Liver (tissue), 9 donors: ENCODE data around the gene PRAME. TPM values are rescaled to one million over a fixed set of nuclear protein-coding genes. Genes with fewer than 3 reads are reported as not detected.

Experiments
- DNase-seq: peaks from one replicate; pipeline ENCODE4 v3.0.0-alpha.2; 2017; ENCODE audit warnings: low spot score
- H3K27ac ChIP-seq, 2 donors: one replicate each; pipeline ENCODE4 v1.7.0; 2013; ENCODE audit warnings: inconsistent platforms in 2 of 2, low read length in 2 of 2, control low read depth in 1 of 2, low read depth in 1 of 2, mild to moderate bottlenecking in 1 of 2
- H3K27me3 ChIP-seq, 4 donors: one replicate each; pipeline versions ENCODE4 v1.6.1 to v1.7.0; 2013; ENCODE audit warnings: low read length in 3 of 4, inconsistent platforms in 1 of 4, mild to moderate bottlenecking in 1 of 4, moderate library complexity in 1 of 4; ENCODE audit not compliant: control insufficient read depth in 4 of 4, insufficient read depth in 4 of 4
- H3K36me3 ChIP-seq, 4 donors: one replicate each; pipeline versions ENCODE4 v1.6.1 to v1.7.0; 2013; ENCODE audit warnings: low read length in 3 of 4, mild to moderate bottlenecking in 3 of 4, low read depth in 1 of 4, moderate library complexity in 1 of 4; ENCODE audit not compliant: control insufficient read depth in 4 of 4, insufficient read depth in 3 of 4
- H3K4me1 ChIP-seq, 4 donors: one replicate each; pipeline versions ENCODE4 v1.6.1 to v1.7.0; 2013; ENCODE audit warnings: low read length in 3 of 4, mild to moderate bottlenecking in 3 of 4, moderate library complexity in 1 of 4; ENCODE audit not compliant: control insufficient read depth in 4 of 4, insufficient read depth in 4 of 4
- H3K4me3 ChIP-seq, 3 donors: one replicate each; pipeline versions ENCODE4 v1.6.1 to v1.7.0; 2013; ENCODE audit warnings: low read length in 3 of 3, control low read depth in 1 of 3, low read depth in 1 of 3, mild to moderate bottlenecking in 1 of 3
- H3K9ac ChIP-seq, 2 donors: one replicate each; pipeline ENCODE4 v1.7.0; 2013; ENCODE audit warnings: low read length in 2 of 2, mild to moderate bottlenecking in 2 of 2, moderate library complexity in 2 of 2, control low read depth in 1 of 2, low read depth in 1 of 2
- H3K9me3 ChIP-seq, 4 donors: one replicate each; pipeline versions ENCODE4 v1.6.1 to v1.7.0; 2013; ENCODE audit warnings: low read length in 3 of 4; ENCODE audit not compliant: control insufficient read depth in 4 of 4
- FOXA1 ChIP-seq: IDR thresholded peaks from 2 replicates; pipeline ENCODE4 v1.6.1; 2016; ENCODE audit warnings: antibody characterized with exemption
- FOXA2 ChIP-seq: IDR thresholded peaks from 2 replicates; pipeline ENCODE4 v1.6.1; 2016; ENCODE audit warnings: antibody characterized with exemption
- GABPA ChIP-seq, 2 donors: IDR thresholded peaks in 1 of 2; conservative IDR thresholded peaks in 1 of 2; 2 replicates each; pipeline ENCODE4 v1.6.1; 2016; ENCODE audit warnings: antibody characterized with exemption in 2 of 2, mild to moderate bottlenecking in 1 of 2, moderate library complexity in 1 of 2
- HNF4A ChIP-seq, 2 donors: conservative IDR thresholded peaks; 2 replicates each; pipeline ENCODE4 v1.6.1; 2016; ENCODE audit warnings: antibody characterized with exemption in 2 of 2, mild to moderate bottlenecking in 2 of 2
- HNF4G ChIP-seq: IDR thresholded peaks from 2 replicates; pipeline ENCODE4 v1.6.1; 2016; ENCODE audit warnings: antibody characterized with exemption
- JUND ChIP-seq, 2 donors: IDR thresholded peaks; 2 replicates each; pipeline ENCODE4 v1.6.1; 2016; ENCODE audit warnings: antibody characterized with exemption in 2 of 2
- NR2F2 ChIP-seq: IDR thresholded peaks from 2 replicates; pipeline ENCODE4 v1.6.1; 2016; ENCODE audit warnings: antibody characterized with exemption
- RAD21 ChIP-seq, 2 donors: IDR thresholded peaks; 2 replicates each; pipeline ENCODE4 v1.6.1; 2016; ENCODE audit warnings: antibody characterized with exemption in 2 of 2, mild to moderate bottlenecking in 2 of 2
- RXRA ChIP-seq, 2 donors: IDR thresholded peaks; 2 replicates each; pipeline ENCODE4 v1.6.1; 2017 to 2018; ENCODE audit warnings: antibody characterized with exemption in 2 of 2, mild to moderate bottlenecking in 1 of 2
- SP1 ChIP-seq: IDR thresholded peaks from 2 replicates; pipeline ENCODE4 v1.6.1; 2018; ENCODE audit warnings: antibody characterized with exemption, mild to moderate bottlenecking
- WGBS: extraction: QIAGEN DNeasy Blood & Tissue Kit; methylation state at CpG from one replicate; pipeline ENCODE4 v1.1.7; 2013; 5-methylcytosine and 5-hydroxymethylcytosine counted together
- polyA plus RNA-seq, 2 donors: library from polyadenylated mRNA; stranded (reverse) in 1 of 2; unstranded in 1 of 2; fragments of 200-250 nt in 1 of 2; fragments of >200 nt in 1 of 2; fragmentation: Nextera tagmentation in 1 of 2; extraction: Ambion mirVana in 1 of 2; gene quantifications; one replicate each; pipeline versions ENCODE4 v1.2.1 to v1.2.3, GENCODE V29; 2013 to 2015
- total RNA-seq, 2 donors: library from RNA; depleted of rRNA; stranded (reverse); fragments of >200 nt; gene quantifications; one replicate each; pipeline ENCODE4 v1.2.3, GENCODE V29; 2014
- TF ChIP-seq, protein P1 (sequence below): fragments of 150-350 bp; IDR thresholded peaks from 2 replicates; pipeline ENCODE4 v1.5.1; 2017; ENCODE audit warnings: improper control_type of control experiment, low read depth, low read length; ENCODE audit not compliant: missing input control
- TF ChIP-seq, protein P2 (sequence below): IDR thresholded peaks from 2 replicates; pipeline ENCODE4 v1.6.1; 2016; ENCODE audit warnings: antibody characterized with exemption, mild to moderate bottlenecking
- TF ChIP-seq, protein P3 (sequence below): IDR thresholded peaks from 2 replicates; pipeline ENCODE4 v1.6.1; 2016; ENCODE audit warnings: antibody characterized with exemption
- donor health status: healthy.
- donor health status: healthy.
- donor health status: healthy.
- donor health status: healthy.
- donor health status: healthy.

The PRAME gene
- total and polyA plus RNA-seq, 4 donors: not detected

DNA sequence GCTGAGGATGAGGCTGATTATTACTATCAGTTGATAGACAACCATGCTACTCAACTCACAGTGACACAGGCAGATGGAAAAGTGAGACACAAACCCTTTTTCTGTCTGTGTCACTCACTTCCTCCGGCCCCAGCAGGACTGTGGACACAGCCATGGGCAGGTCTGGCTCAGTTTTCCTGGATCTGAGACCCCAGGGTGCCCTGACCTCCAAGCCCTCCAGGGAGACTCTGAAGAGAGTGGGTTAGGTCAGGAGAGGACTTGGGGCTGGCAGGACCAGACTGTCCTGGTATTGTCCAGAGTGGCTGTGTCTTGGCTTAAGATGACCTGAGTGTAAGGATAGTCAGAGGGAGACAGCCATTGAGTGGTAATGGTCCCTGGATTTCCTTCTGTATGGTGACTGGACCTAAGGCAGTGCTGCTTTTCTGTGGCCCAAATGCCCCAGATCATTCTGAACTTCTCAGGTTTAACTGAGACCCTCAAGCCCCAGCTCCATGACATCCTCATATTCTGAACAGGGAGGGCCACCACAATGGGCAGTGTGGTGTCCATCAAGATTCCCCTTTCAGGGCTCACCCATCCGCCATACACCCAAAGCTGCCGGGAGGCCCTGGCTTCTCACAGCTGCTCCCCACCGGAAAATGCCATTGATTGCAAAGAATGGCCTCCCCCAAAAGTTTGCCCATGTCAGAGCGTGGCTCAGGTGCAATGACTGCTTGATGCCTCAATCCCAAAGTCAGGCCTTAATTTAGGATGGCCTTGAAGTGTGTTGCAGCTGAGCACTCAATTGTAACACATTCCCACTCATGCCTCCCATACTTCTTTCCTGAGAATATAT lies 36.2 kb upstream of the PRAME start:
- 91% methylated on average over 5 of the region's 5 CpGs for WGBS

DNA sequence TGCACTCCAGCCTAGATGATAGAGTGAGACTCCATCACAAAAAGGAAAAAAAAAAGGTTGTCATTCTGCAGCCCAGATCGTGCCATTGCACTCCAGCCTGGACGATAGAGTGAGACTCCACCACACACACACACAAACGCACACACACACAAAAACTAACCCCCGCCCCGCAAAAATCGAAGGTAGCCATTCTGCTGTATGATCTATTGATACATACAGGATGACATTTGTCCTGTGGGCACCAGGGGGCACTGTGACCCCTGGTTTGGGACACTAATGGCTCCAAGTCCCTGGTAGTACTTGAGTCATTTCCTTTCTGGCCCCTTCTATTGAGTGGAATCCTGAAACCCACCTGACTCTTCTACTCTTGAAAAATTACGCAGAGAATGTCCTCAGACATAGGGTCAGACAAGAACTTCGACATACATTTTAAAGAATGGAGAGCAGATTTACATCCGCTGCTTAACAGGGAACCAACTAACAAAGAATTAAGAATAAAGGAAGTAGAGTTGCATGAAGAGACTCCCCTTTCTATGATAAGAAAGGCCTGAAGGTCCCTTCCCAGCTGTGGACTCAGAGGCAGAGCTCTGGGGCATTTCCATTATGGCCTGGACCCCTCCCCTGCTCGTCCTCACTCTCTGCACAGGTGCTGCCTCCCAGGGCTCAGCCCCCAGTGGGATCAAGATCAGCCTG lies 35.0 kb upstream of the PRAME start:
- H3K9ac ChIP-seq: no peak overlapping the region
- H3K4me3 ChIP-seq: no peak overlapping the region
- H3K9me3 ChIP-seq: no peaks in the 10 kb centered on the region
- no peaks in the 10 kb centered on the region for H3K4me1 ChIP-seq
- H3K27me3 ChIP-seq: peaks cover 0 to 3% (median 0%) of the 10 kb centered on the region in 4 donors
- H3K36me3 ChIP-seq: no peaks in the 10 kb centered on the region
- DNase-seq: peak; percentile 51
- 47% methylated on average over 10 of the region's 10 CpGs for WGBS
- H3K27ac ChIP-seq: no peak overlapping the region
- no peak for TF ChIP-seq RXRA (IDR thresholded peaks at IDR 0.05)
- peak; percentile 66 to 70 for TF ChIP-seq RAD21 (IDR thresholded peaks at IDR 0.05)
- TF ChIP-seq, protein P1, sequence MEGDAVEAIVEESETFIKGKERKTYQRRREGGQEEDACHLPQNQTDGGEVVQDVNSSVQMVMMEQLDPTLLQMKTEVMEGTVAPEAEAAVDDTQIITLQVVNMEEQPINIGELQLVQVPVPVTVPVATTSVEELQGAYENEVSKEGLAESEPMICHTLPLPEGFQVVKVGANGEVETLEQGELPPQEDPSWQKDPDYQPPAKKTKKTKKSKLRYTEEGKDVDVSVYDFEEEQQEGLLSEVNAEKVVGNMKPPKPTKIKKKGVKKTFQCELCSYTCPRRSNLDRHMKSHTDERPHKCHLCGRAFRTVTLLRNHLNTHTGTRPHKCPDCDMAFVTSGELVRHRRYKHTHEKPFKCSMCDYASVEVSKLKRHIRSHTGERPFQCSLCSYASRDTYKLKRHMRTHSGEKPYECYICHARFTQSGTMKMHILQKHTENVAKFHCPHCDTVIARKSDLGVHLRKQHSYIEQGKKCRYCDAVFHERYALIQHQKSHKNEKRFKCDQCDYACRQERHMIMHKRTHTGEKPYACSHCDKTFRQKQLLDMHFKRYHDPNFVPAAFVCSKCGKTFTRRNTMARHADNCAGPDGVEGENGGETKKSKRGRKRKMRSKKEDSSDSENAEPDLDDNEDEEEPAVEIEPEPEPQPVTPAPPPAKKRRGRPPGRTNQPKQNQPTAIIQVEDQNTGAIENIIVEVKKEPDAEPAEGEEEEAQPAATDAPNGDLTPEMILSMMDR: peak; percentile 66

More for the DNA sequence above, 36.2 kb upstream of the PRAME start:
- TF ChIP-seq HNF4G: no peak
- no peak for TF ChIP-seq GABPA (IDR thresholded peaks at IDR 0.05 in 1 of 2, conservative IDR thresholded peaks at IDR 0.05 in 1 of 2)
- no peak for TF ChIP-seq RAD21 (IDR thresholded peaks at IDR 0.05)
- TF ChIP-seq JUND (IDR thresholded peaks at IDR 0.05): no peak
- TF ChIP-seq HNF4A (conservative IDR thresholded peaks at IDR 0.05): no peak
- Histone ChIP-seq H3K36me3 (no peaks in the 10 kb centered on the region), H3K4me3 (no peak overlapping the region), H3K27ac (no peak overlapping the region), H3K9me3 (no peaks in the 10 kb centered on the region), H3K4me1 (no peaks in the 10 kb centered on the region), H3K27me3 (peaks cover 0 to 3% (median 0%) of the 10 kb centered on the region in 4 donors), H3K9ac (no peak overlapping the region)
- DNase-seq: no peak

DNA sequence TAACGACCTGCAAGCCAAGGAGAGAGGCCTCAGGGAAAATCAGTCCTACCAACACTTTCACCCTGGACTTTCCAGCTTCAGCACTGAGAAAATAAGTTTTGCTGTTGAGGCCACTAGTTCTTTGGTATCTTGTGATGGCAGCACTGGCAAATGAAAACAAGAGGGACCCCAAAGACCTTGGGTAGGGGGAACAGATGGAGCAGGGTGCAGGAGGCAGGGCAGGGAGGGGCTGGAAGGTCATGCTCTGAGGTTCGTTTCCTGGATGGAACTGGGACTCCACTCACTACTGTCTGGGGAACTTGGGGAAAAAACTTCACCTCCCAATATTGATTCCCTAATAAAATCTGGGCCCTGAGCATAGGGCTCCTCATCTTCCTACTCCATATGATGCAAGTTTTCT lies 34.2 kb upstream of the PRAME start:
- no peak overlapping the region for H3K9ac ChIP-seq
- TF ChIP-seq, protein P1: no peak
- TF ChIP-seq HNF4G (no peak), FOXA1 (no peak), RXRA (IDR thresholded peaks at IDR 0.05) (no peak), NR2F2 (no peak), FOXA2 (no peak), JUND (IDR thresholded peaks at IDR 0.05) (no peak), HNF4A (conservative IDR thresholded peaks at IDR 0.05) (no peak), RAD21 (IDR thresholded peaks at IDR 0.05) (no peak), SP1 (no peak)
- TF ChIP-seq, protein P2, sequence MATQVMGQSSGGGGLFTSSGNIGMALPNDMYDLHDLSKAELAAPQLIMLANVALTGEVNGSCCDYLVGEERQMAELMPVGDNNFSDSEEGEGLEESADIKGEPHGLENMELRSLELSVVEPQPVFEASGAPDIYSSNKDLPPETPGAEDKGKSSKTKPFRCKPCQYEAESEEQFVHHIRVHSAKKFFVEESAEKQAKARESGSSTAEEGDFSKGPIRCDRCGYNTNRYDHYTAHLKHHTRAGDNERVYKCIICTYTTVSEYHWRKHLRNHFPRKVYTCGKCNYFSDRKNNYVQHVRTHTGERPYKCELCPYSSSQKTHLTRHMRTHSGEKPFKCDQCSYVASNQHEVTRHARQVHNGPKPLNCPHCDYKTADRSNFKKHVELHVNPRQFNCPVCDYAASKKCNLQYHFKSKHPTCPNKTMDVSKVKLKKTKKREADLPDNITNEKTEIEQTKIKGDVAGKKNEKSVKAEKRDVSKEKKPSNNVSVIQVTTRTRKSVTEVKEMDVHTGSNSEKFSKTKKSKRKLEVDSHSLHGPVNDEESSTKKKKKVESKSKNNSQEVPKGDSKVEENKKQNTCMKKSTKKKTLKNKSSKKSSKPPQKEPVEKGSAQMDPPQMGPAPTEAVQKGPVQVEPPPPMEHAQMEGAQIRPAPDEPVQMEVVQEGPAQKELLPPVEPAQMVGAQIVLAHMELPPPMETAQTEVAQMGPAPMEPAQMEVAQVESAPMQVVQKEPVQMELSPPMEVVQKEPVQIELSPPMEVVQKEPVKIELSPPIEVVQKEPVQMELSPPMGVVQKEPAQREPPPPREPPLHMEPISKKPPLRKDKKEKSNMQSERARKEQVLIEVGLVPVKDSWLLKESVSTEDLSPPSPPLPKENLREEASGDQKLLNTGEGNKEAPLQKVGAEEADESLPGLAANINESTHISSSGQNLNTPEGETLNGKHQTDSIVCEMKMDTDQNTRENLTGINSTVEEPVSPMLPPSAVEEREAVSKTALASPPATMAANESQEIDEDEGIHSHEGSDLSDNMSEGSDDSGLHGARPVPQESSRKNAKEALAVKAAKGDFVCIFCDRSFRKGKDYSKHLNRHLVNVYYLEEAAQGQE: no peak
- TF ChIP-seq, protein P3, sequence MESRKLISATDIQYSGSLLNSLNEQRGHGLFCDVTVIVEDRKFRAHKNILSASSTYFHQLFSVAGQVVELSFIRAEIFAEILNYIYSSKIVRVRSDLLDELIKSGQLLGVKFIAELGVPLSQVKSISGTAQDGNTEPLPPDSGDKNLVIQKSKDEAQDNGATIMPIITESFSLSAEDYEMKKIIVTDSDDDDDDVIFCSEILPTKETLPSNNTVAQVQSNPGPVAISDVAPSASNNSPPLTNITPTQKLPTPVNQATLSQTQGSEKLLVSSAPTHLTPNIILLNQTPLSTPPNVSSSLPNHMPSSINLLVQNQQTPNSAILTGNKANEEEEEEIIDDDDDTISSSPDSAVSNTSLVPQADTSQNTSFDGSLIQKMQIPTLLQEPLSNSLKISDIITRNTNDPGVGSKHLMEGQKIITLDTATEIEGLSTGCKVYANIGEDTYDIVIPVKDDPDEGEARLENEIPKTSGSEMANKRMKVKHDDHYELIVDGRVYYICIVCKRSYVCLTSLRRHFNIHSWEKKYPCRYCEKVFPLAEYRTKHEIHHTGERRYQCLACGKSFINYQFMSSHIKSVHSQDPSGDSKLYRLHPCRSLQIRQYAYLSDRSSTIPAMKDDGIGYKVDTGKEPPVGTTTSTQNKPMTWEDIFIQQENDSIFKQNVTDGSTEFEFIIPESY: no peak
- WGBS: 67% methylated on average over 2 of the region's 2 CpGs
- no peak overlapping the region for H3K4me3 ChIP-seq
- no peak for DNase-seq
- H3K27me3 ChIP-seq: no peaks in the 10 kb centered on the region
- no peak overlapping the region for H3K27ac ChIP-seq
- no peaks in the 10 kb centered on the region for H3K36me3 ChIP-seq
- H3K4me1 ChIP-seq: no peaks in the 10 kb centered on the region
- H3K9me3 ChIP-seq: no peaks in the 10 kb centered on the region
